ENCODE data around the gene FGF14.

Gene FGF14

GRCh38 chr13:102042746-102043145 is 359.1 kb downstream of the FGF14 start:
- ChIA-PET POLR2A (interaction anchor here (0.6 kb wide), 1 partner anchor 254 kb away, joined by 5 read pairs; no protein-coding TSS in a partner anchor), CTCF (no interaction called here)
- Histone ChIP-seq H3K4me1 (ENCODE audit: control insufficient read depth, insufficient read depth, low read length) (no peaks in the 10 kb centered on the region), H3K27ac (ENCODE audit: extremely low read depth, low read depth, low read length) (no peak overlapping the region), H3K9me3 (ENCODE audit: control insufficient read depth, insufficient read depth, low read depth, low read length) (no peaks in the 10 kb centered on the region), H3K36me3 (ENCODE audit: control insufficient read depth in 2 of 2, insufficient read depth in 1 of 2, low read length in 2 of 2) (no peaks in the 10 kb centered on the region), H3K4me3 (ENCODE audit: low read depth, low read length) (no peak overlapping the region)
- no peak for TF ChIP-seq ZNF544 (tag by site-specific recombination; IDR thresholded peaks at IDR 0.05)
- no peak for TF ChIP-seq ZNF354C (tag by site-specific recombination; IDR thresholded peaks at IDR 0.05; ENCODE audit: borderline replicate concordance, low read depth)
- TF ChIP-seq ZNF169 (tag by site-specific recombination; IDR thresholded peaks at IDR 0.05), result no peak
- TF ChIP-seq KLF7 (tag by site-specific recombination; IDR thresholded peaks at IDR 0.05; ENCODE audit: borderline replicate concordance), result no peak
- TF ChIP-seq FEZF1 (tag by site-specific recombination; IDR thresholded peaks at IDR 0.05), result no peak
- TF ChIP-seq TRIM28 (IDR thresholded peaks at IDR 0.05; ENCODE audit: borderline replicate concordance, low read length), result no peak
- TF ChIP-seq ZNF48 (tag by site-specific recombination; IDR thresholded peaks at IDR 0.05), result no peak

DNA sequence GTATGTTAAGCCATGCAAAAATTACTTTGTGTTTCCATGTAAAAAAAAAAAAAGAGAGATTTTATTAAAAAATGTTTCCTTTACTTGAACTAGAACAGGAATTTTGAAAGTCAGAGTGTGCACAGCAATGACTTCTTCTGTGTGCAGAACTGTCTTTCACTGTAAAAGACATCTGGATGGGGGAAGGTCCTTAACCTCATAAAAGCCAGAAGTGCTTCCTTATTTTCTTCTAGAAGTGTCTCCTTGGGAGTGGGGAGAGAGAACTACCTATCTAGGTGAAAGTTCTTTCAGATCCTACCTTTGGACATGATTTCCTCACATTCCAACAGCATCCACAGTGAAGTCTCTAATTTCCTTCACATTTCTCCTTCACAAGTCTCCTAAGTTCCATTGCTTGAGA is 360.3 kb downstream of the FGF14 start:
- no peak overlapping the region for H3K27ac ChIP-seq (ENCODE audit: extremely low read depth, low read depth, low read length)
- no peaks in the 10 kb centered on the region for H3K4me1 ChIP-seq (ENCODE audit: control insufficient read depth, insufficient read depth, low read length)
- no peaks in the 10 kb centered on the region for H3K36me3 ChIP-seq (ENCODE audit: control insufficient read depth in 2 of 2, insufficient read depth in 1 of 2, low read length in 2 of 2)
- no peak overlapping the region for H3K4me3 ChIP-seq (ENCODE audit: low read depth, low read length)
- H3K9me3 ChIP-seq (ENCODE audit: control insufficient read depth, insufficient read depth, low read depth, low read length), result no peaks in the 10 kb centered on the region
- ChIA-PET CTCF (no interaction called here), POLR2A (no interaction called here)
- TF ChIP-seq GLI2 (tag by site-specific recombination; IDR thresholded peaks at IDR 0.05; ENCODE audit: borderline replicate concordance, low read depth) (no peak), ZNF777 (tag by site-specific recombination; IDR thresholded peaks at IDR 0.05; ENCODE audit: borderline replicate concordance) (no peak), ZNF398 (tag by site-specific recombination; IDR thresholded peaks at IDR 0.05) (no peak), ZNF549 (tag by site-specific recombination; IDR thresholded peaks at IDR 0.05) (no peak), ZNF501 (tag by site-specific recombination; IDR thresholded peaks at IDR 0.05) (no peak), ZNF18 (tag by site-specific recombination; IDR thresholded peaks at IDR 0.05) (no peak), YY2 (tag by site-specific recombination; IDR thresholded peaks at IDR 0.05) (no peak), ZNF776 (tag by site-specific recombination; IDR thresholded peaks at IDR 0.05; ENCODE audit: borderline replicate concordance) (no peak), OSR2 (tag by site-specific recombination; IDR thresholded peaks at IDR 0.05) (no peak), ZNF416 (tag by site-specific recombination; IDR thresholded peaks at IDR 0.05) (no peak), ZSCAN16 (tag by site-specific recombination; IDR thresholded peaks at IDR 0.05) (no peak), ZNF157 (tag by site-specific recombination; IDR thresholded peaks at IDR 0.05) (no peak), ZBTB48 (tag by site-specific recombination; IDR thresholded peaks at IDR 0.05) (no peak), ZNF621 (tag by site-specific recombination; IDR thresholded peaks at IDR 0.05) (no peak), ZBTB11 (tag by site-specific recombination; conservative IDR thresholded peaks at IDR 0.05; ENCODE audit: low read depth) (no peak), ZNF677 (tag by site-specific recombination; IDR thresholded peaks at IDR 0.05) (no peak), ZNF350 (tag by site-specific recombination; IDR thresholded peaks at IDR 0.05) (no peak), MEIS1 (CRISPR knock-in tag; IDR thresholded peaks at IDR 0.05; ENCODE audit: borderline replicate concordance) (no peak)
- TF ChIP-seq, protein P1, sequence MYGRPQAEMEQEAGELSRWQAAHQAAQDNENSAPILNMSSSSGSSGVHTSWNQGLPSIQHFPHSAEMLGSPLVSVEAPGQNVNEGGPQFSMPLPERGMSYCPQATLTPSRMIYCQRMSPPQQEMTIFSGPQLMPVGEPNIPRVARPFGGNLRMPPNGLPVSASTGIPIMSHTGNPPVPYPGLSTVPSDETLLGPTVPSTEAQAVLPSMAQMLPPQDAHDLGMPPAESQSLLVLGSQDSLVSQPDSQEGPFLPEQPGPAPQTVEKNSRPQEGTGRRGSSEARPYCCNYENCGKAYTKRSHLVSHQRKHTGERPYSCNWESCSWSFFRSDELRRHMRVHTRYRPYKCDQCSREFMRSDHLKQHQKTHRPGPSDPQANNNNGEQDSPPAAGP (tag by site-specific recombination; IDR thresholded peaks at IDR 0.05), result no peak
- TF ChIP-seq, protein P2, sequence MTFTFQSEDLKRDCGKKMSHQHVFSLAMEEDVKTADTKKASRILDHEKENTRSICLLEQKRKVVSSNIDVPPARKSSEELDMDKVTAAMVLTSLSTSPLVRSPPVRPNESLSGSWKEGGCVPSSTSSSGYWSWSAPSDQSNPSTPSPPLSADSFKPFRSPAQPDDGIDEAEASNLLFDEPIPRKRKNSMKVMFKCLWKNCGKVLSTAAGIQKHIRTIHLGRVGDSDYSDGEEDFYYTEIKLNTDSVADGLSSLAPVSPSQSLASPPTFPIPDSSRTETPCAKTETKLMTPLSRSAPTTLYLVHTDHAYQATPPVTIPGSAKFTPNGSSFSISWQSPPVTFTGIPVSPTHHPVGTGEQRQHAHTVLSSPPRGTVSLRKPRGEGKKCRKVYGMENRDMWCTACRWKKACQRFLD (tag by site-specific recombination; IDR thresholded peaks at IDR 0.05), result no peak
